Body of pancreas (tissue), 4 donors: ENCODE data around the gene WDPCP.

Experiments
- CTCF ChIP-seq, 7 experiments: fragments of 450-650 bp in 4 of 7; fragments of 200-600 bp in 3 of 7; sonication (generic) in 3 of 7; IDR thresholded peaks; one replicate each; pipeline ENCODE4 v1.5.1; 2016 to 2019; ENCODE audit warnings: antibody characterized with exemption in 7 of 7
- POLR2A ChIP-seq, 3 donors: fragments of 450-650 bp; IDR thresholded peaks; one replicate each; pipeline ENCODE4 v1.6.1; 2016; ENCODE audit warnings: antibody characterized with exemption in 3 of 3, mild to moderate bottlenecking in 2 of 3

- TF ChIP-seq POLR2A (IDR thresholded peaks at IDR 0.05) (no peak), CTCF (IDR thresholded peaks at IDR 0.05) (no peak)
Measured at GRCh38 chr2:63379451-63379850, 208.8 kb downstream of the WDPCP start.
